ENCODE data around the gene MC2R.
"Not testable (repeated sequence)": the region's sequence is repeated elsewhere in the genome, so short reads cannot be mapped to it uniquely, and the experiment has no call there.

Gene MC2R

DNA sequence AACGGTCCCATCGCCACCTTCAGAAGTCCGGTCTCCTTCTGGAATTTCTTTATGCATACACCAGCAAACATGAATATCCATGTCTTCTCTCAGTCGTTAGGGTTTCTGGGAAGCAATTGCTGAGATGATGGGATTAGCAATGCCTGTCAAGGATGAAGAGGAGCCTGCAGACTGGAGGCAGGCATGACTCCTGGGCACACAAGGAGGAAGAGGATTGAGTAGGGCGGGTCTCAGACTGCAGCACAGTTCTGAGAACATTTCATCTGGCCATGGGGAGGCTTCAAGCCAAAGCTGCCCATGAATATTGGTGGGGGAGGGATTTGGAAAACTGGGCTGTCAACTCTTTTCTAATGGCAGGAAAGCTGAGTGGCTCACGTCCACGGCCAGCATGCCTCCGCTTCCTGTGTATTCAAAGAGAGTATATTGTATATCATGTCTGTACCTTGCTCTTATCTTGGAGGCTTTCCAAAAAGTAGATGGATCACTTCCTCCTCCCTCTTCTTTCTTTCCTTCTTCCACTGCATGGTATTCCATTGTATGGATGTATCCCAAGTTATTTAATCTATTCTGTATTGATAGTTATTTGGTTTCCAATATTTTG, 24.5 kb downstream of the MC2R start:
- DNase-seq: no peak

DNA sequence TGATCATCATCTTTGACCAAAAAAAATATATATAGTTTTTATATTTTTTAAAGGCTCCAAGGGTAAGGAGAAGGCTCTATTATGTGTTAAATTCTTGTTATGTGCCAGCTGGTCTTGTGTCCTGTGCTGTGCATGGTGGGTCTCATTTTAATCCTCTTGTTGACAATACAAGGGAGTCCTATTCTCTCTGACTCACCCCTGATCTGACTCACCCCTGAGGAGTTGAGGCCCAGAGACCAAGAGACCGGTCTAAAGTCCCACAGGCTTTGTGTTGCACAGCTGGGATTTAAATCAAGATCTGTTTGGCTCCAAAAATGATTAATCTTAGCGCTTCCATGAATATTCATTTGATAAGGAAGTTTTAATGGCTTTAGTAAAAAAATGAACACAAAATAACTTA, 25.7 kb downstream of the MC2R start:
- DNase-seq: no peak

DNA sequence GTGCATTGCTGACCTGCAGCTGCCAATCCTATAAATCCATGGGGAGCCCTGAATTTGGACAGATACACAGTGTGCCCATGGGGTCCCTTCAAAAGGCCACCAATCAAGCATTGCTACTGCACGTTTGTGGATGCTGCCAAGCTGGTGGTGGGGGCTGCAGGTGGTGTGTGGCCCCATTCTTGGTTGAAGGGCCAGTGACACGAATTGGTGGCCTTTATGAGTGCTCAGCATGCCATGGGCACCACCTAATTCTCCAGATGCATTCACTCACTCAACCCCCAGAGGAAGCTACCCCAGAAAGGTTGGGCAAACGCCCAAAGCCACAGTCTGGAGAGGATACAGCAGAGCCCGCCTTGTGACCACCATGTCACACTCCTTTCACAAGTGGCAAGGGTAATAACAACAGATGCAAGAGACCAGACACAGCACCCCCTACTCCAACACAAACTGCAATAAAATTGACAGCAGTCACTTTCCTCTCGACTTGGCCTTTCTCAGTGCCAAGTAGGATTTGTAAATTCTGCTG, 27.1 kb downstream of the MC2R start:
- DNase-seq: no peak

DNA sequence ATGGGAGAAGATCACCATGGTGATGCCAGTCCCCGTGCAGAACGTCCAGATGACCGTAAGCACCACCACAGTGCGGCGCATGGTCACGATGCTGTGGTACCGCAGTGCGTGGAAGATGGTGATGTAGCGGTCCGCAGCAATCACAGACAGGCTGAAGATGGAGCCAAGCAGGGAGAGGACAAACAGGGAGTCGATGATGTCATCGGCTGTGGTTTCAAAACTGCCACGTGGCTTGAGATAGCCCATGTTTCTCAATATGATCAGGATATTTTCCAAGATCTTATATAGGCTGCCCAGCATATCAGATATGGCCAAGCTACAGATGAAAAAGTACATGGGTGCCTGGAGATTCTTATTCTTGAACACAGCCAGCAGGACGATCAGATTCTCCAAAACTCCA, 30.3 kb downstream of the MC2R start:
- no peak for DNase-seq

DNA sequence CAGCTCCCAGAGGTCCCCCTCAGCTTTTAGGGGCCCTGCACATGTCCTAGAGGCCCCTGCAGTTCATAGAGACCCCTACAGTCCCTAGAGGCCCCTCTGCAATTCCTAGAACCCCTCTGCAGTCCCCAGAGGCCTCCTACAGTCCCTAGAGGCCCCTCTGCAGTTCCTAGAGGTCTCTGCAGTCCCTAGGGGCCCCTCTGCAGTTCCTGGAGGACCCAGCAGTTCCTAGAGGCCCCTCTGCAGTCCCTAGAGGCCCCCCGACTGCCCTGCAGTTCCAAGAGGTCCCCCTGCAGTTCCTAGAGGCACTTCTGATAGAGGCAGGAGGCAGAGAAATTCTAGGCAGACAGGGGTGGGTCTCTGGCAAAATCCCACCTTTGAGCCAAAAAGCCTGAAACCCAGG, 35.4 kb downstream of the MC2R start:
- DNase-seq: no peak

DNA sequence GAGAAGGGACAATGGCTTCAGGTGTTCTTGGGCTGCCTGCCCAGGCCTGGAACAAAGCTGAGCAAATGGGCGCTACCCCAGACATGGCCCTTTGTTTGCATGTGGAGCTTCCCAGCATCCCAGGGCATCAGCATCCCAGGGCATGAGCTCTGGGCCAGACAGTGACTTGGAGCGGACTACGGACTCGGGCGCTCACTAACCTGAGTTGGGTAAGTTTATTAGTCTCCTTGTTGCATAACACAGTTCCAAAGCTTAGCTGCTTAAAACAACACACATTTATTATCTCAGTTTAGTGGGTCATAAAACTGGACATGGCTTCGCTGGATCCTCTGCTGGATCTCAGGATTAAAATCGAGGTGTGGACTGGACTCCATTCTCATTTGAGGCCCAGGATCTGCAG, 35.8 kb downstream of the MC2R start:
- no peak for DNase-seq

DNA sequence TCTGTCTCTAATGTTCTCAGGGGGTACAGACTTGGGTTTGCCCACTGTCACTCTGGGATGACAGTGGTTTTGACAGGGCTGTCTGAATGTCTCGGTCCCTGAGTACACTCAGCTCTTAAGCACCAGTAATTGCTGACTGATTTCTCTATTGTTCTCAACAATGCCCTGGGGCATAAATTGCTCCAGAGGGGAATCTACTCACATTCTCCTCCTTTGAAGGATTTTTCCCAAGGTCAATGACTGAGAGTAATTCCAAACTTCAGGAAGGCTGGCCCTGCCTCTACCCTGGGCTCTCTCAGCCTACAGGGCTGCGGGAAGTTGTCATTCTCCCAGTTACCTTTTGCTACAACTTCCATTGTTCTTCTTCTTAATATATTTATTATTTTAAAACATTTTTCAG, 36.5 kb downstream of the MC2R start:
- DNase-seq: no peak

DNA sequence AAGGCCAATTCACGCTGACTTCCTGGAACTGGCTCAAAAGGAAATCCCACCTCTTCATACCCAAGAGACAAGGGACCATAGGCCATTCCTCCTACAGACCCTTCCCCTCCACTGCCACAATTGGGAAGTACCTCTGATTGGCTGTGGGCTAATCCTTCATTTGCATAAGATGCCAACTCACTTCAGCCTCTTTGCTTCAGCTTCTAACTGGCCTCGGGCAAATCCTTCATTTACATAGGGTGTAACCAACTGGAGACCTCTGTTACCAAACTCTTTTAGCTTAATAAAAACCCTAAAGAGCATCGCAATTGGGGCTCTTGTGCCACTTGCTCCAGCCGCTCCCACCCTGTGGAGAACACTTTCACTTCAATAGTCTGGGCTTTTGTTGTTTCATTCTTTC, 38.2 kb downstream of the MC2R start:
- no peak for DNase-seq

DNA sequence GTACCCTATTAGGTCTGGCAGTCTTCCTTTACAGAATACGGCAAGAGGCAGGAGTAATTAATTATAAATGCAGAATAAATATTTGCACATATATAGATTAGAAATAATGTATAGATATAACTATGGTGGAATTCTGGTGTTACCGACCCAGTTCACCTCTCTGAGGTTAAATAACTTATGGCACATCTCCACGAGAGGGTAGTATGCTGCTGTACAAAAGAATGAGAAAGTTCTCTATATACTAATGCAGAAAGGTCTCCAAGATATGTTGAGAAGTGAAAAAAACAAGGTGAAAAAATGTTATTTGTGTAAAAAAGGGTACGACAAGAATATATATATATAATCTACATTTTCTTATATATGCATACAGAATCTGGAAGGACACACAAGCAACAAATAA, 40.8 kb downstream of the MC2R start:
- DNase-seq: no peak

DNA sequence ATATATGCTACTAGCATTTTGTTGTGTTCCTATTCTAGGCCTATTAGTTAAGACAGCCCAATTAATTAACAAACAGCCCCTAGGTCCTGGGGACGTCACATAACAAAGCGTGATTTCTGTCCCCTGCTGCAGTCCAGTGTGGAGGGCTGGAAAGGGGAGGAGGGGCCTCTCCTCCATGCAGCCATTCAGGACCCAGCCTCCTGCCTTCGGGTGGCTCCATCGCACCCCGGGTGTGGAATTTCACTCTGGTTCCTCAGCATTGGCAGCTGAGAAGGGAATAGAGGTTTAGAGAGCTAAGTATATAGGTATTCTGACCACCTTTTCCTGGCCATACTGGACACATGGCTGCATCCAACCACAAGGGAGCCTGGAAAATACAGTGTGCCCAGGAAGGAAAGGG, 42.4 kb downstream of the MC2R start:
- no peak for DNase-seq

DNA sequence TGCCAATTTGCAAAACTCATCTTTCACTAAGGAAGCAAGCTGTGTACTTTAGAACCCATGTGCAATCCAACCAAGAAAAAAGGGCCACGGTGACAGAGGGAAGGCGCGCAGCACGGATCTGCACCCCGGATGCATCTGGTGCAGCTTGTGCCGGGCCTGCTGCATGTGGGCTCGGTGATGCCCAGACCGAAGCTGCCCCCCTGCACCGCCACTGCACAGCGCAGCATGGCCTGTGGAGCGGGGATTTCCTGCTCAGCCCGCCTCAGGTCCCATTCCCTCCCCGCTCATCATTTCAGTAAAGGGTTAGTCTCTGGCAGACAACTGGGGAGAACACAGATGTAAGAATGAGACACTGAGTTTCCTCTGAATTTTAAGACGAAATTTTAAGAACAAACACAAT, 43.0 kb downstream of the MC2R start:
- no peak for DNase-seq

DNA sequence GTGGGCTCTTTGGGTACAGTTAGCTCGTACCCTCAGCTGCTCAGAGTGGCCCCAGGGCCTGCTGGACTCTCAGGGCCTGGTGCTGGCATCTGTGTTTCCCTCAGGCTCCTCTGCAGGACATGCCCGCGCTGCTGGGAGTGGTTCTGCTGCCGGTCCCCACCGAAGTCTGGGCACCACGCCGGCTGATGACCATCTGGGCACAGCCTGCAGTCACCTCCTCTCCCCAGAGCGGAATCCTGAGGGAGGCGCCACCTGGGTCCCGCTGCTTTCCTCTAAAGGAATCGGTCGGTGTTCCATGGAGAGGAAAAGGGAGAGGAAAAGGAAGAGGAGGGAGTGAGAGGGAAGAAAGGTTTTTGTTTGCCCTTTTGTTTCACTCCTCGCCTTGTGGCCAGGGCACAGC, 43.6 kb downstream of the MC2R start:
- no peak for DNase-seq

DNA sequence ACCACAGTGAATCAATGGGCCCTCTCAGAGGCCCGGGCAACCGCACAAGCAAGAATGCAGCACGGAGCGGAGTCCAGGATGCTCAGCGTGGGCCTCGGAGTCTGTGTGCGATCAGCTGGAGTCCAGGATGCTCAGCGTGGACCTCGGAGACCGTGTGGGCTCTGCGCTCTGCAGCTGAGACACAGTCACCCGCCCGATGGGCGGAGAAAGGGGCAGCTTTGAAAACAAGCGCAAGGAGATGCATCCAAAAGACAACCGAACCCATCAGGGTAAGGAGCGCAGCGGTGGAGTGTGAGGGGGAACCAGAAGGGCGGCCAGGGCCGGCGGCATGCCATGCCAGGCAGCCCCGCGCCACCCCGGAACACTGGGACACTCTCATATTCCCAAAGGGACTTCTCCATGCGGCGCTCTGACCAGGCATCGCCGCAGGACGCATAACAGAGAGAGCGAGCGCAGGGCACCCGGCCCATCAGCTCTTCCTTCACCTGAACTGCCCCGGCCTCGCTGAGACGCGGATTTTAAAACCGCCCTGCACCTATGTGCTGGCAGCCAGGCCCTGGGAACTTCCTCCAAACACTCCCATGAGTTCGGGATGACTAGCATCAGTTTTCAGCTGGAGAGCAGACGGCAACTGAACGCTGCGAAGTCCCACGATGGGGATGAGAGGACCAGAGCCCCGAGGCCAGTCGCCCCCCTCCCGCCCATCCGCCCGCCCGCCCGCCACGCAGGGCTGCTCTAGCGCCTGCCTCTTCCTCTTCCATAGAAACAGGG, 46.6 kb downstream of the MC2R start:
- DNase-seq: no peak

DNA sequence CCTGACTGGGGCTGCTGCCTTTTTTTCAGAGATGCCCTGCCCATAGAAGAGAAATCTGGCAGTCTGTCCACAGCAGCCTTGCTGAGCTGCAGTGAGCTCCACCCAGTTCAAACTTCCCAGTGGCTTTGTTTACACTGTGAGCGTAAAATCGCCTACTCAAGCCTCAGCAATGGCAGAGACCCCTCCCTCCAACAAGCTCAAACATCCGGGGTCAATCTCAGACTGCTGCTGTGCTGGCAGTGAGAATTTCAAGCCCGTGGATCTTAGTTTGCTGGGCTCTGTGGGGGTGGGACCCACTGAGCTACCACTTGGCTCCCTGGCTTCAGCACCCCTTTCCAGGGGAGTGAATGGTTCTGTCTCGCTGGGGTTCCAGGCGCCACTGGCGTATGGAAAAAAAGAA, 52.4 kb downstream of the MC2R start:
- DNase-seq: not testable (repeated sequence)

DNA sequence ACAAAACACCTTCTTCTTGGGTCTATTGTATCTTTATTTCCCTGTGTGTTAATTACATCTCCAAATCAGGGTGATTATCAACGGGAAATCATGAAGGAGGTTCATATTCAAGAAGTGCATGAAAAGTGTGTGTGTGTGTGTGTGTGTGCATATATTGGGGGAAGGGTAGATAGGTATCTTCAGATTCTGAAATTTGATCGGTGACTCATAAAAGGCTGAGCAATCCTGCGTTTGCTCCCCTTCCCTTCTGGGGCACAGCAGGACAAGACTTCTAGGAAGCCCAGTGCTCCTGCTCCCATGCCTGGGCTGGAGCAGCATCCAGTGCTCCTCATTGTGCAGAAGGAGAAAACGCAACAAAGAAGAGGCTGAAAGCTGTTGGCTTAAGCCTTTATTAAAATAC, 65.5 kb downstream of the MC2R start:
- no peak for DNase-seq

DNA sequence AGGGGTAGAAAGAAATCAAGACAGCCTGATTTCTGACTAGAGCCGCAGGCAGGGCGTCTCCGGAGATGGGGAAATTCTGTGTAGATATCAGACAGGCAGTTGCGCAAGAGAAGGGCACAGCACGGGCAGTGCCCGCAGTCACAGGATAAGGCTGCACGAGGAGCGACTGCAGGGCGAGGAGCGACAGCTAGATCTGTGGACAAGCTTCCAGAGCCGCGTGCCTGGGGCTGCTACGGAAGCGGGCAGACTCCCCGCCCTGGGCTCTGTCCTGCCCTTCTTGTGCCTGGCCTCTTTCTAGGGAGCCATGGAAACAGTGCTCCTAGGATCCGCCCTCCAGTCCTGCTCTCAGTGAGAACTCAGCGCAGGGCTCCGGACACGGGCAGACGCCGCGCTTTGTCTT, 78.8 kb downstream of the MC2R start:
- DNase-seq: no peak

DNA sequence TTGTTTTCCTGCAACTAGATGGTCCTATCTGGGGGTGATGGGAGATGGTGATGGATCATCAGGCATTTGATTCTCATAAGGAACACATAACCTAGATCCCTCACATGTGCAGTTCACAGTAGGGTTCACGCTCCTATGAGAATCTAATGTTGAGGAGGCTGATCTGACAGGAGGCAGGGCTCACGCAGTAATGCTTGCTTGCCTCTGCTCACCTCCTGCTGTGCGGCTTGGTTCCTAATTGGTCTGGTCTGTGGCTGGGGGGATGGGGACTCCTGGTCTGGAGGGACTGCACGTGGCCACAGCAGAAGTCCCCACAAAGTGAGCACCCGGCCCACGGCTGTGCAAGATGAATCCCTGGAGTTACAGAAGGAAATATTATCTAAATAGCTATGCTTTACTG, 80.1 kb downstream of the MC2R start:
- DNase-seq: no peak

DNA sequence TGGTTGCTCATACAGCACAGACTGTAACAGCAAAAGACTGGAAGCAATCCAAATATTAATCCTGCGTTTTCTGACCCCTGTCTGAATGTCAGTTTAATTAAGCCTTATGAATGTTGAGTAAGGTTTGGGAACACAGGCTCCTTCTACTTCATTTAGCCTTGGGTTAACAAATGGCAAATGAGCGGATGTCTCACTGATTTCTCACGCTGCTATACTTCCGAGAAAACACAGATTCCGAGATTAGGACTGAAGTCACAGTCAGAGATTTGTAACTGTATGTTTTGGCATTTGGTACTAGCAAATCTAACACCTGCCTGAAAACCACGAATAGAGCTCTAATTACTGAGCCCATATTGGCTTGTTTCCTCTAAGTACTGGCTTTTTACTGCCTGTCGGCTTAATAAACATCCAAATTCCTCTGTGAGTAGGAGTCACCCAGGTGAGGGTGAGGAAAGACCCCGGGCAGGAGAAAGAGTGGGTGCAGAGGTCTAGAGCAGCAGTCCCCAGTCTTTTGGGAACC, 80.8 kb downstream of the MC2R start:
- no peak for DNase-seq

Measured in NCI-H1092 (cell line).